Measurements from ENCODE around the gene GNB1L. TPM values are rescaled to one million over a fixed set of nuclear protein-coding genes. Genes with fewer than 3 reads are reported as not detected.

GNB1L gene
- total RNA-seq, 1 experiment from 2014 or later, result 15.8 TPM

DNA sequence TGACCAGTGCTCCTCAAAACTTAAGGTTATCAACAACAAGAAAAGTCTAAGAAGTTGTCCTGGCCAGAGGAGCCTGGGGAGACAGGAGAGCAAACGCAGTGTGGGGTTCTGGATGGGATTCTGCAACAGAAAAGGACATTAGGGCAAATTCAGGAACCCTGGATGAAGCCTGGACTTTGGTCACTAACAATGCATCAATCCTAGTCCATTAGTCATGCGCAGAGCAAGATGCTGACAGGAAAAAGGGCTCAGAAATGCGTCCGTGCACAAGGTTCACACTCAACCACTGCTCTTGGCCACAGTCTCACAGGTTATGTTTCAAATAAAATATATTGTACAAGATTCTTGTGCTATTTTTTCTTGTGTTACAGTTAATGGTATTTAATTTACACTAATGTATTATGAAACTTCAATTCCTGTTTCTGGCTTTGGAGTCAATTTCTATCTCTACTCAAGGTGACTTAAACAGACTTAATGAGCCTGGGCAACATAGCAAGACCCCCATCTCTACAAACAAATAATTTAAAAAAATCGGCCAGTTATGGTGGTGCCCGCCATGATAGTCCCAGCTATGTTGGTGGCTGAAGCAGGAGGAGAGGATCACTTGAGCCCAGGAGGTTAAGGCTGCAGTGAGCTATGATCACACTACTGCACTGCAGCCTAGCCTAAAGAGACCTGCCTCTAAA, 13.6 kb downstream of the GNB1L start:
- Mint-ChIP-seq H3K27me3 (ENCODE audit: insufficient read depth, unreplicated experiment) (no peaks in the 10 kb centered on the region), H3K4me3 (ENCODE audit: unreplicated experiment) (no peak overlapping the region), H3K9me3 (ENCODE audit: unreplicated experiment) (no peaks in the 10 kb centered on the region), H3K27ac (ENCODE audit: unreplicated experiment) (no peak overlapping the region), H3K4me1 (ENCODE audit: low read depth, unreplicated experiment) (peaks cover 16% of the 10 kb centered on the region), H3K36me3 (ENCODE audit: insufficient read depth, unreplicated experiment) (peaks cover 8% of the 10 kb centered on the region)
- ChIA-PET POLR2A (interaction anchor here (1.6 kb wide), 1 partner anchor 9 kb away, joined by 8 read pairs; no protein-coding TSS in a partner anchor), CTCF (interaction anchor here (0.6 to 1.2 kb wide), 4 partner anchors 9 to 117 kb away, joined by 3 to 4 read pairs (median 3); no protein-coding TSS in a partner anchor)
- Histone ChIP-seq H3K27me3 (replicated peaks; ENCODE audit: control insufficient read depth, insufficient read depth, low read length) (no peaks in the 10 kb centered on the region), H3K36me3 (ENCODE audit: control insufficient read depth, insufficient read depth, low read length) (no peaks in the 10 kb centered on the region), H3K9me3 (no peaks in the 10 kb centered on the region), H3K4me1 (peaks cover 21% of the 10 kb centered on the region), H3K4me3 (ENCODE audit: low read depth, low read length) (no peak overlapping the region)
- TF ChIP-seq, protein P1, sequence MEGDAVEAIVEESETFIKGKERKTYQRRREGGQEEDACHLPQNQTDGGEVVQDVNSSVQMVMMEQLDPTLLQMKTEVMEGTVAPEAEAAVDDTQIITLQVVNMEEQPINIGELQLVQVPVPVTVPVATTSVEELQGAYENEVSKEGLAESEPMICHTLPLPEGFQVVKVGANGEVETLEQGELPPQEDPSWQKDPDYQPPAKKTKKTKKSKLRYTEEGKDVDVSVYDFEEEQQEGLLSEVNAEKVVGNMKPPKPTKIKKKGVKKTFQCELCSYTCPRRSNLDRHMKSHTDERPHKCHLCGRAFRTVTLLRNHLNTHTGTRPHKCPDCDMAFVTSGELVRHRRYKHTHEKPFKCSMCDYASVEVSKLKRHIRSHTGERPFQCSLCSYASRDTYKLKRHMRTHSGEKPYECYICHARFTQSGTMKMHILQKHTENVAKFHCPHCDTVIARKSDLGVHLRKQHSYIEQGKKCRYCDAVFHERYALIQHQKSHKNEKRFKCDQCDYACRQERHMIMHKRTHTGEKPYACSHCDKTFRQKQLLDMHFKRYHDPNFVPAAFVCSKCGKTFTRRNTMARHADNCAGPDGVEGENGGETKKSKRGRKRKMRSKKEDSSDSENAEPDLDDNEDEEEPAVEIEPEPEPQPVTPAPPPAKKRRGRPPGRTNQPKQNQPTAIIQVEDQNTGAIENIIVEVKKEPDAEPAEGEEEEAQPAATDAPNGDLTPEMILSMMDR (IDR thresholded peaks at IDR 0.05; ENCODE audit: insufficient read depth in 1 of 2, low read depth in 1 of 2, low read length in 1 of 2, severe bottlenecking in 1 of 2, unreplicated experiment in 1 of 2), result no peak
- no peak for DNase-seq
- intact Hi-C loops (cut with micrococcal nuclease; ENCODE audit: unreplicated experiment), result no loop called here
- BruUV-seq (replicated peaks), result no TSS peak

DNA sequence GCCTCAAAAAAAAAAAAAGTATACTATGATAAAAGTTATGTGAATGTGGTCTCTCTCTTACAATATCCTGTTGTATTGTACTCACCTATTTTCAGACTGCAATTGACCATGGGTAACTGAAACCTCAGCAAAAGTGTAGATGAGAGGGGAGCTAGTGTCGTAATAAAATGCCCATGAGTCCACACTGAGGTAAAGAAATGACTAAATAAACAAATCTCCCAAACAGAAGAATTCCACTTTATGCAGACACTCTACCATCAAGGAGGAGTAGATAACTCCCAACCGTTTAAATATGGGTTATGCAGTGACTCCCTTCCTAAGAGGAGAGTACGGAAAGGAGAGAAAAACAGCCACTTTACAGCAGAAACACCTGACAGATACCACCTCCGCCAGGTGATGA, 14.6 kb downstream of the GNB1L start:
- no peak overlapping the region for H3K27ac Mint-ChIP-seq (ENCODE audit: unreplicated experiment)
- no peaks in the 10 kb centered on the region for H3K27me3 Mint-ChIP-seq (ENCODE audit: insufficient read depth, unreplicated experiment)
- peaks cover 8% of the 10 kb centered on the region for H3K36me3 Mint-ChIP-seq (ENCODE audit: insufficient read depth, unreplicated experiment)
- H3K36me3 ChIP-seq (ENCODE audit: control insufficient read depth, insufficient read depth, low read length), result no peaks in the 10 kb centered on the region
- POLR2A ChIA-PET, result no interaction called here
- intact Hi-C loops (cut with micrococcal nuclease; ENCODE audit: unreplicated experiment), result no loop called here
- no peak overlapping the region for H3K4me3 ChIP-seq (ENCODE audit: low read depth, low read length)
- no peaks in the 10 kb centered on the region for H3K9me3 ChIP-seq
- H3K27me3 ChIP-seq (replicated peaks; ENCODE audit: control insufficient read depth, insufficient read depth, low read length), result no peaks in the 10 kb centered on the region
- BruUV-seq (replicated peaks), result no TSS peak
- no peak overlapping the region for H3K4me3 Mint-ChIP-seq (ENCODE audit: unreplicated experiment)
- TF ChIP-seq, protein P1 (IDR thresholded peaks at IDR 0.05; ENCODE audit: insufficient read depth in 1 of 2, low read depth in 1 of 2, low read length in 1 of 2, severe bottlenecking in 1 of 2, unreplicated experiment in 1 of 2), result no peak
- no peaks in the 10 kb centered on the region for H3K9me3 Mint-ChIP-seq (ENCODE audit: unreplicated experiment)
- H3K4me1 ChIP-seq, result peaks cover 21% of the 10 kb centered on the region
- CTCF ChIA-PET, result interaction anchor here (1.2 kb wide), 1 partner anchor 110 kb away, joined by 3 read pairs; no protein-coding TSS in a partner anchor
- H3K4me1 Mint-ChIP-seq (ENCODE audit: low read depth, unreplicated experiment), result peaks cover 16% of the 10 kb centered on the region
- no peak for DNase-seq

GRCh38 chr22:19837915-19838314, 16.8 kb downstream of the GNB1L start:
- Histone ChIP-seq H3K9me3 (no peaks in the 10 kb centered on the region; the same call in 1 of the 2 replicates), H3K36me3 (ENCODE audit: control insufficient read depth, insufficient read depth, low read length) (no peaks in the 10 kb centered on the region), H3K27me3 (replicated peaks; ENCODE audit: control insufficient read depth, insufficient read depth, low read length) (no peaks in the 10 kb centered on the region), H3K4me3 (ENCODE audit: low read depth, low read length) (no peak overlapping the region), H3K4me1 (peaks cover 21% of the 10 kb centered on the region)
- H3K9me3 Mint-ChIP-seq (ENCODE audit: unreplicated experiment), result no peaks in the 10 kb centered on the region
- H3K36me3 Mint-ChIP-seq (ENCODE audit: insufficient read depth, unreplicated experiment), result no peaks in the 10 kb centered on the region
- BruUV-seq (replicated peaks), result no TSS peak
- ChIA-PET CTCF (no interaction called here), POLR2A (no interaction called here)
- no peaks in the 10 kb centered on the region for H3K27me3 Mint-ChIP-seq (ENCODE audit: insufficient read depth, unreplicated experiment)
- H3K4me3 Mint-ChIP-seq (ENCODE audit: unreplicated experiment), result no peak overlapping the region
- DNase-seq, result no peak
- intact Hi-C loops (cut with micrococcal nuclease; ENCODE audit: unreplicated experiment), result no loop called here
- TF ChIP-seq, protein P1 (IDR thresholded peaks at IDR 0.05; ENCODE audit: insufficient read depth in 1 of 2, low read depth in 1 of 2, low read length in 1 of 2, severe bottlenecking in 1 of 2, unreplicated experiment in 1 of 2), result no peak
- H3K4me1 Mint-ChIP-seq (ENCODE audit: low read depth, unreplicated experiment), result peaks cover 16% of the 10 kb centered on the region
- no peak overlapping the region for H3K27ac Mint-ChIP-seq (ENCODE audit: unreplicated experiment)
